Activated CD4-positive, alpha-beta T cell treated with anti-CD3 and anti-CD28 coated beads, Interleukin-2, Interleukin-6, amounts not matched to agents 100 ng/mL and 50 ng/mL, durations not matched to agents 16 hours and 8 hours (primary cell): ENCODE data around the gene POLR3B.
"Not testable (repeated sequence)": the region's sequence is repeated elsewhere in the genome, so short reads cannot be mapped to it uniquely, and the experiment has no call there.

ENCODE experiments used
- DNase-seq: peaks from one replicate; pipeline ENCODE4 v3.0.0-alpha.2; 2020

Gene POLR3B

GRCh38 chr12:106357549-106358395 is at the start of gene POLR3B:
Gene POLR3B (plus strand): TSS chr12:106357748. CDS start chr12:106357880, 132 bp downstream.
- peak; percentile 96 for DNase-seq

GRCh38 chr12:106308121-106308520 is 49.4 kb upstream of the POLR3B start:
- no peak for DNase-seq

GRCh38 chr12:106308611-106309010 is 48.9 kb upstream of the POLR3B start:
- DNase-seq = no peak

- DNase-seq = no peak
Observed at GRCh38 chr12:106309671-106310505, 47.7 kb upstream of the POLR3B start.

- DNase-seq = no peak
Observed at GRCh38 chr12:106310687-106311086, 46.9 kb upstream of the POLR3B start.

GRCh38 chr12:106311139-106311538 is 46.4 kb upstream of the POLR3B start:
- DNase-seq = no peak

- DNase-seq = not testable (repeated sequence)
Observed at GRCh38 chr12:106313413-106313812, 44.1 kb upstream of the POLR3B start.

- no peak for DNase-seq
Observed at GRCh38 chr12:106315523-106315922, 42.0 kb upstream of the POLR3B start.

GRCh38 chr12:106317406-106318082 is 40.0 kb upstream of the POLR3B start:
- DNase-seq = no peak

GRCh38 chr12:106321139-106321850 is 36.3 kb upstream of the POLR3B start:
- no peak for DNase-seq

- DNase-seq = no peak
Observed at GRCh38 chr12:106323537-106323936, 34.0 kb upstream of the POLR3B start.

- DNase-seq = no peak
Observed at GRCh38 chr12:106327309-106327869, 30.2 kb upstream of the POLR3B start.

GRCh38 chr12:106328735-106329134 is 28.8 kb upstream of the POLR3B start:
- DNase-seq = no peak

- DNase-seq = no peak
Observed at GRCh38 chr12:106329231-106329982, 28.1 kb upstream of the POLR3B start.

GRCh38 chr12:106331599-106331998 is 25.9 kb upstream of the POLR3B start:
- no peak for DNase-seq

- no peak for DNase-seq
Observed at GRCh38 chr12:106332536-106332935, 25.0 kb upstream of the POLR3B start.

GRCh38 chr12:106333010-106333409 is 24.5 kb upstream of the POLR3B start:
- DNase-seq = no peak

GRCh38 chr12:106333756-106334155 is 23.8 kb upstream of the POLR3B start:
- no peak for DNase-seq

- no peak for DNase-seq
Observed at GRCh38 chr12:106341086-106341877, 16.3 kb upstream of the POLR3B start.

- no peak for DNase-seq
Observed at GRCh38 chr12:106342397-106343213, 14.9 kb upstream of the POLR3B start.
